B cell (primary cell): Measurements from ENCODE around the gene PTPRM. TPM values are rescaled to one million over a fixed set of nuclear protein-coding genes. Genes with fewer than 3 reads are reported as not detected.

ENCODE experiments used
- ATAC-seq: fragments of 200-7000 bp; cut with Tn5 transposase; one replicate; pipeline ENCODE4 v1.10.0; 2021; ENCODE audit warnings: low read depth, mild to moderate bottlenecking, moderate number of reproducible peaks, moderate library complexity
- CTCF ChIA-PET: fragments of 350-600 bp; sonication (Branson Sonifier 250); formaldehyde crosslinking; loops from one replicate; lab custom pipeline; 2021; ENCODE audit warnings: antibody characterized with exemption, inconsistent platforms; lab: Charles Lee
- POLR2A ChIA-PET: fragments of 350-600 bp; sonication (Branson Sonifier 250); formaldehyde crosslinking; loops from one replicate; lab custom pipeline; 2021; ENCODE audit warnings: antibody characterized with exemption; lab: Charles Lee
- DNase-seq: peaks from one replicate; pipeline ENCODE4 v3.0.0; 2013
- H2AFZ ChIP-seq: 2 replicates; pipeline ENCODE4 v1.6.1; 2012; ENCODE audit warnings: mild to moderate bottlenecking, low read depth, low read length; ENCODE audit not compliant: insufficient read depth, poor library complexity, severe bottlenecking
- H3K27ac ChIP-seq, 2 donors: 1 replicate in 1 of 2; 2 replicates in 1 of 2; pipeline ENCODE4 v1.5.1; 2012 to 2013; ENCODE audit warnings: low read length in 2 of 2, mild to moderate bottlenecking in 2 of 2, moderate library complexity in 1 of 2
- H3K27me3 ChIP-seq, 4 experiments: fragments of 200-600 bp in 1 of 4; sonication (generic) in 1 of 4; replicated peaks in 1 of 4; 1 replicate in 2 of 4; 2 replicates in 2 of 4; pipeline versions ENCODE4 v1.6.1 to v1.7.0; 2013 to 2016; ENCODE audit warnings: low read length in 3 of 4, mild to moderate bottlenecking in 2 of 4, mixed read lengths in 1 of 4, moderate library complexity in 1 of 4; ENCODE audit not compliant: insufficient read depth in 4 of 4, control insufficient read depth in 3 of 4; ENCODE audit errors: control extremely low read depth in 1 of 4
- H3K36me3 ChIP-seq, 2 experiments: replicated peaks in 1 of 2; 1 replicate in 1 of 2; 2 replicates in 1 of 2; pipeline versions ENCODE4 v1.6.1 to v1.7.1; 2013; ENCODE audit warnings: low read length in 1 of 2; ENCODE audit not compliant: insufficient read depth in 2 of 2, control insufficient read depth in 1 of 2; ENCODE audit errors: control extremely low read depth in 1 of 2, extremely low read depth in 1 of 2
- H3K4me1 ChIP-seq, 2 donors: fragments of 200-600 bp in 1 of 2; sonication (generic) in 1 of 2; 1 replicate in 1 of 2; 2 replicates in 1 of 2; pipeline versions ENCODE4 v1.5.1 to v1.6.1; 2013 to 2017; ENCODE audit warnings: low read length in 2 of 2; ENCODE audit not compliant: control insufficient read depth in 2 of 2, insufficient read depth in 2 of 2
- H3K4me2 ChIP-seq: replicated peaks from 2 replicates; pipeline ENCODE3; 2012; ENCODE audit warnings: mild to moderate bottlenecking, low read depth, low read length; ENCODE audit not compliant: poor library complexity, severe bottlenecking
- H3K4me3 ChIP-seq, 5 experiments: fragments of 200-600 bp in 1 of 5; sonication (generic) in 1 of 5; 1 replicate in 3 of 5; 2 replicates in 2 of 5; pipeline versions ENCODE4 v1.5.1 to v1.7.0; 2011 to 2016; ENCODE audit warnings: low read length in 4 of 5, mild to moderate bottlenecking in 4 of 5, low read depth in 2 of 5, control low read depth in 1 of 5, moderate library complexity in 1 of 5; ENCODE audit not compliant: insufficient read depth in 1 of 5; ENCODE audit errors: control extremely low read depth in 1 of 5, extremely low read depth in 1 of 5
- H3K79me2 ChIP-seq: fragments of 200-600 bp; sonication (generic); one replicate; pipeline ENCODE4 v1.6.0; 2016; ENCODE audit warnings: low read length; ENCODE audit not compliant: control insufficient read depth, insufficient read depth
- H3K9ac ChIP-seq: fragments of 200-600 bp; sonication (generic); 2 replicates; pipeline ENCODE4 v1.6.1; 2017; ENCODE audit warnings: mild to moderate bottlenecking, low read length, moderate library complexity
- H3K9me3 ChIP-seq, 3 donors: one replicate each; pipeline versions ENCODE4 v1.6.1 to v1.7.1; 2013; ENCODE audit warnings: low read length in 2 of 3; ENCODE audit not compliant: control insufficient read depth in 2 of 3, insufficient read depth in 1 of 3; ENCODE audit errors: control extremely low read depth in 1 of 3
- H4K20me1 ChIP-seq: 2 replicates; pipeline ENCODE4 v1.6.0; 2012; ENCODE audit warnings: mild to moderate bottlenecking, low read length; ENCODE audit not compliant: insufficient read depth, control insufficient read depth, poor library complexity, severe bottlenecking
- H3K27ac Mint-ChIP-seq: one replicate; pipeline ENCODE4 v1.8.0; 2021; ENCODE audit warnings: mixed read lengths
- H3K27me3 Mint-ChIP-seq: one replicate; pipeline ENCODE4 v1.8.0; 2021; ENCODE audit warnings: mixed read lengths
- H3K4me1 Mint-ChIP-seq: one replicate; pipeline ENCODE4 v1.8.0; 2021; ENCODE audit warnings: mixed read lengths
- H3K4me3 Mint-ChIP-seq: one replicate; pipeline ENCODE4 v1.8.0; 2021; ENCODE audit warnings: mixed read lengths
- H3K9me3 Mint-ChIP-seq: one replicate; pipeline ENCODE4 v1.8.0; 2022; ENCODE audit warnings: mixed read lengths; ENCODE audit not compliant: insufficient read depth
- CTCF ChIP-seq: fragments of 200-600 bp; IDR thresholded peaks from one replicate; pipeline ENCODE4 v1.8.0; 2022; ENCODE audit warnings: antibody characterized with exemption, mild to moderate bottlenecking
- EZH2 ChIP-seq: IDR thresholded peaks from 2 replicates; pipeline ENCODE4 v1.6.1; 2012; ENCODE audit warnings: borderline replicate concordance, low read depth, mild to moderate bottlenecking, moderate library complexity, low read length; ENCODE audit not compliant: insufficient read depth, poor library complexity, severe bottlenecking
- WGBS: methylation state at CpG from one replicate; pipeline ENCODE4 v1.1.5; 2013; ENCODE audit warnings: missing lambda C conversion rate; ENCODE audit not compliant: insufficient coverage; 5-methylcytosine and 5-hydroxymethylcytosine counted together
- intact Hi-C: fragments of 100-400 bp; cut with micrococcal nuclease; formaldehyde crosslinking; loops from one replicate; pipeline ENCODE4 v1.10.0; 2022
- polyA plus RNA-seq: library from polyadenylated mRNA; depleted of rRNA; stranded (reverse); fragments of >200 nt; gene quantifications from 2 replicates; pipeline ENCODE4 v1.2.3, GENCODE V29; 2012
- total RNA-seq, 2 donors: library from RNA; stranded (reverse); fragments of 120-200 nt in 1 of 2; gene quantifications; 1 replicate in 1 of 2; 2 replicates in 1 of 2; pipeline versions ENCODE4 v1.2.3 to v1.2.4, GENCODE V29; 2013 to 2022

Gene PTPRM
- total and polyA plus RNA-seq, 2 donors (not counting 1 experiment from before 2014, with no cell fraction given) = 0.20 to 0.89 TPM

- H2AFZ ChIP-seq = no peak overlapping the region
- Mint-ChIP-seq H3K4me3 (no peak overlapping the region), H3K27me3 (no peaks in the 10 kb centered on the region), H3K9me3 (peaks cover 2% of the 10 kb centered on the region), H3K27ac (no peak overlapping the region), H3K4me1 (no peaks in the 10 kb centered on the region)
- H3K4me2 ChIP-seq = no peak overlapping the region
- H3K27ac ChIP-seq = no peak overlapping the region
- no peak for DNase-seq
- no peaks in the 10 kb centered on the region for H3K79me2 ChIP-seq
- ChIA-PET CTCF (no interaction called here), POLR2A (no interaction called here)
- no peaks in the 10 kb centered on the region for H3K36me3 ChIP-seq
- H3K9ac ChIP-seq = no peak overlapping the region
- intact Hi-C loops = no loop called here
- ATAC-seq = no peak
- no peaks in the 10 kb centered on the region for H3K27me3 ChIP-seq
- no peak for TF ChIP-seq EZH2
- no peak for TF ChIP-seq CTCF
- no peak overlapping the region for H3K4me3 ChIP-seq
- H3K4me1 ChIP-seq = no peaks in the 10 kb centered on the region
- 94% methylated on average over 5 of the region's 7 CpGs for WGBS
- no peaks in the 10 kb centered on the region for H3K9me3 ChIP-seq
- no peaks in the 10 kb centered on the region for H4K20me1 ChIP-seq
These were observed 438.9 kb downstream of the PTPRM start for GRCh38 chr18:8005870-8006569.

GRCh38 chr18:8006979-8007378 is 439.9 kb downstream of the PTPRM start:
- no peak for ATAC-seq
- H3K79me2 ChIP-seq = no peaks in the 10 kb centered on the region
- H3K9ac ChIP-seq = no peak overlapping the region
- no peaks in the 10 kb centered on the region for H3K27me3 ChIP-seq
- no CpG with 5 or more reads among the region's 3 CpGs for WGBS
- DNase-seq = no peak
- H3K4me2 ChIP-seq = no peak overlapping the region
- ChIA-PET POLR2A (no interaction called here), CTCF (no interaction called here)
- no peak overlapping the region for H3K4me3 ChIP-seq
- no peaks in the 10 kb centered on the region for H3K9me3 ChIP-seq
- no peak overlapping the region for H2AFZ ChIP-seq
- H3K27ac ChIP-seq = no peak overlapping the region
- intact Hi-C loops = no loop called here
- no peak overlapping the region for H3K4me3 Mint-ChIP-seq
- TF ChIP-seq CTCF (no peak), EZH2 (no peak)
- H3K27me3 Mint-ChIP-seq = no peaks in the 10 kb centered on the region
- no peaks in the 10 kb centered on the region for H3K36me3 ChIP-seq
- no peaks in the 10 kb centered on the region for H3K4me1 Mint-ChIP-seq
- H4K20me1 ChIP-seq = no peaks in the 10 kb centered on the region
- H3K4me1 ChIP-seq = no peaks in the 10 kb centered on the region
- H3K9me3 Mint-ChIP-seq = peaks cover 2% of the 10 kb centered on the region
- H3K27ac Mint-ChIP-seq = no peak overlapping the region
